ENCODE data around the gene CIDEB. TPM values are rescaled to one million over a fixed set of nuclear protein-coding genes. Genes with fewer than 3 reads are reported as not detected.

Gene CIDEB
- total RNA-seq, 1 experiment from 2014 or later, result not detected

- Histone ChIP-seq H2BK20ac (ENCODE audit: low read depth, low read length, poor library complexity, severe bottlenecking) (no peak overlapping the region), H3K27ac (ENCODE audit: insufficient read length, low read depth, low read length) (no peak overlapping the region), H4K5ac (ENCODE audit: insufficient read length, low read depth, low read length) (no peak overlapping the region), H3K79me1 (ENCODE audit: insufficient read depth, low read depth, low read length, poor library complexity, severe bottlenecking) (no peaks in the 10 kb centered on the region), H3K18ac (ENCODE audit: insufficient read length, low read depth, low read length) (no peak overlapping the region), H3K4me1 (ENCODE audit: insufficient read depth, low read length) (no peaks in the 10 kb centered on the region), H3K14ac (ENCODE audit: insufficient read depth, low read length) (no peak overlapping the region; the same call in 1 of the 2 replicates), H4K8ac (replicated peaks; ENCODE audit: insufficient read length, low read depth, low read length) (no peak overlapping the region), H3K79me2 (ENCODE audit: insufficient read depth, low read length) (no peaks in the 10 kb centered on the region), H2AFZ (ENCODE audit: low read length) (no peak overlapping the region), H4K20me1 (ENCODE audit: control insufficient read depth, insufficient read depth, insufficient read length) (no peaks in the 10 kb centered on the region), H3K23ac (ENCODE audit: insufficient read length, low read depth, low read length) (no peak overlapping the region), H2AK5ac (ENCODE audit: insufficient read length, low read length) (no peak overlapping the region), H3T11ph (ENCODE audit: low read length) (no peak overlapping the region), H2BK15ac (ENCODE audit: low read depth, low read length) (no peak overlapping the region), H3K9me3 (ENCODE audit: control insufficient read depth, low read depth, low read length) (no peaks in the 10 kb centered on the region), H3K4ac (ENCODE audit: low read depth, low read length) (no peak overlapping the region), H3K56ac (ENCODE audit: insufficient read length, low read depth, low read length) (no peak overlapping the region), H2BK12ac (ENCODE audit: insufficient read length, low read depth, low read length) (no peak overlapping the region), H2BK5ac (ENCODE audit: insufficient read length, low read length) (no peak overlapping the region), H4K91ac (ENCODE audit: insufficient read length, low read depth, low read length) (no peak overlapping the region), H2BK120ac (ENCODE audit: low read depth, low read length, poor library complexity, severe bottlenecking) (no peak overlapping the region), H3K9ac (ENCODE audit: extremely low read depth, insufficient read length, low read length) (no peak overlapping the region), H3K4me2 (ENCODE audit: insufficient read depth, insufficient read length, low read length) (no peak overlapping the region), H3K23me2 (ENCODE audit: insufficient read length, low read depth, low read length, poor library complexity, severe bottlenecking) (no peaks in the 10 kb centered on the region), H3K27me3 (ENCODE audit: insufficient read depth, low read length) (no peaks in the 10 kb centered on the region)
- WGBS (ENCODE audit: extremely low coverage, insufficient read length, low lambda C conversion rate), result no CpG with 5 or more reads among the region's 18 CpGs
- TF ChIP-seq CTCF (conservative IDR thresholded peaks at IDR 0.05), result no peak
- H3K36me3 Mint-ChIP-seq (ENCODE audit: insufficient read depth in 1 of 3, low read depth in 3 of 3), result no peaks in the 10 kb centered on the region
- no peak overlapping the region for H3K4me3 Mint-ChIP-seq
- DNase-seq, result peak; percentile 24
- H3K27ac Mint-ChIP-seq, result peak overlapping the region in 1 of 3 experiments; percentile 27; a peak in 1 of 7 replicates
- H3K27me3 Mint-ChIP-seq (ENCODE audit: low read depth), result no peaks in the 10 kb centered on the region; the same call in 1 of the 2 replicates
- no peaks in the 10 kb centered on the region for H3K9me3 Mint-ChIP-seq
- no peaks in the 10 kb centered on the region; a peak in 2 of 4 replicates for H3K4me1 Mint-ChIP-seq
Measured at GRCh38 chr14:24258548-24259265, 49.1 kb downstream of the CIDEB start.
